G401 (cell line): ENCODE measurements around the gene LCN15. TPM values are rescaled to one million over a fixed set of nuclear protein-coding genes. Genes with fewer than 3 reads are reported as not detected.
A peak's percentile ranks its signal among the peaks of the same experiment; 100 is the strongest.

Experiments used
- DNase-seq: peaks from one replicate; pipeline ENCODE4 v3.0.0-alpha.2; 2015; ENCODE audit warnings: low spot score
- in situ Hi-C: cut with HindIII; loops from 2 replicates; pipeline ENCODE4 v1.10.0; 2016; ENCODE audit warnings: low sequenced_read_pairs, mixed read lengths
- total RNA-seq: library from RNA; depleted of rRNA; stranded (reverse); fragments of >200 nt; shearing (Covaris generic); gene quantifications from 2 replicates; pipeline ENCODE4 v1.2.3, GENCODE V29; 2014

Gene LCN15
- total RNA-seq, 1 experiment from 2014 or later = not detected

GRCh38 chr9:136746155-136746490 lies 18.2 kb downstream of the LCN15 start:
- in situ Hi-C loops = no loop called here
- DNase-seq = no peak

- no peak for DNase-seq
- in situ Hi-C loops = no loop called here
These were observed 18.7 kb downstream of the LCN15 start for GRCh38 chr9:136745389-136746154.

GRCh38 chr9:136744773-136745172 lies 19.5 kb downstream of the LCN15 start:
- in situ Hi-C loops = no loop called here
- no peak for DNase-seq

GRCh38 chr9:136743639-136744211 lies 20.6 kb downstream of the LCN15 start:
- no peak for DNase-seq
- in situ Hi-C loops = no loop called here

DNA sequence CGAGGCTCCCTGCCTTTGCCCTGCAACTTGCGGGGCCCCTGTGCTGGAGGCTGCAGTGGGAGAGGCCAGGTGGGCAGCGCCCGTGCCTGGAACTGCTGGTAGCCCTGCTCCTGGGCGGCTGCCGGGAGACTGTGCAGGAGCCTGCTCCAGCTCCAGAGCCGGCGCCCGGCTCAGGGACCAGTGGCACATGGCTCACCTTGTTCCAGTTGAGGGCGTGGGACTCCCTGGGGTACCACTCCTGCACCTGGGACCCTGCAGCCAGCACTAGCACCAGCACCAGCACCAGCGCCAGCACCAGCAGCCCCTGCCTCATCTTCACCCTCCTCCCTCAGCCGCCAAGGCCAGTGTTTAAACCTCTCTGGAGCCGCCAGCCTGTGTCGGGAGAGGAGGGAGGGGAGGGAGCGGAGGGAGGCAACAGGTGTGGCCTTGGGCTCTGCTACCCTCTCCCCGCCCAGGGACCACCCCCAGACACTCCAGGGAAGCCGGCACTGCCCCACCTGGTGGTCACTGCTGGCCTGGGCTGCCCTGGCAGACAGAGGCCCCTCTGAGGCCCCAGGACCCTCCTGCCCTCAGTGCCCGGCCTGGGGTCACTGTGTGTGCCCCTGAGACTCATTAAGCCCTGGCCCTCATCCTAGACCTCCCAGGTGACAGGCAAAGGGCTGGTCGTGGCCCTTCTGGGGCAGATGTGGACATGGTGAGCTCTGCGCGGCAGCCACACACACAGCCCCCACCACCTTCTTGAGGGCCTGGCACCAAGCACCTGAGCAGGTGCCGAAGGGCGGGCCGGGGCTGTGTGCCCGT lies 21.5 kb downstream of the LCN15 start, which contains the start of gene LCN10:
Gene LCN10, minus strand, starts transcription at position 350 of the 801 bp plus-strand sequence. Its CDS starts 37 bp downstream, at position 313.
- DNase-seq = no peak
- in situ Hi-C loops = no loop called here

GRCh38 chr9:136741883-136742571 lies 22.3 kb downstream of the LCN15 start:
- no peak for DNase-seq
- in situ Hi-C loops = no loop called here

GRCh38 chr9:136740971-136741882 lies 23.1 kb downstream of the LCN15 start:
- no peak for DNase-seq
- in situ Hi-C loops = no loop called here

DNA sequence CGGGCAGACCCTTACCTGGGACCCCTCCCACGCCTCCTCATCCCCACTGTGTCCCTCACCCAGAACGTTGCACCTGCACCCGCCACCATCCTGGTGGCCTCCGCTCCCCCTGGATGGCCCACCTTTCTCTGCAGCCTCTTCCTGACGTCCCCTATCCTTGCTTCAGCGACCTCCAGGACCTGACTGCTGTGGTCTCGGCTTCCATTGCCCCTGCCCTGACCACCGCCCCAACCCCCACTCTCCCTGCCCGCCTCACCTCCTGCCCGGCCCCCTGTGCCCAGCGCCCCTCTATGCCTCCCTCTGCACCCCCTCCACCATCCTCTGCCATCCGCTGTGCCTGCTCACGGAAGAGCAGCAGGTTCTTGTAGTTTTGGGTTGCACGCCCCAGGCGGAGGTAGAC lies 23.8 kb downstream of the LCN15 start:
- in situ Hi-C loops = no loop called here
- DNase-seq = no peak

DNA sequence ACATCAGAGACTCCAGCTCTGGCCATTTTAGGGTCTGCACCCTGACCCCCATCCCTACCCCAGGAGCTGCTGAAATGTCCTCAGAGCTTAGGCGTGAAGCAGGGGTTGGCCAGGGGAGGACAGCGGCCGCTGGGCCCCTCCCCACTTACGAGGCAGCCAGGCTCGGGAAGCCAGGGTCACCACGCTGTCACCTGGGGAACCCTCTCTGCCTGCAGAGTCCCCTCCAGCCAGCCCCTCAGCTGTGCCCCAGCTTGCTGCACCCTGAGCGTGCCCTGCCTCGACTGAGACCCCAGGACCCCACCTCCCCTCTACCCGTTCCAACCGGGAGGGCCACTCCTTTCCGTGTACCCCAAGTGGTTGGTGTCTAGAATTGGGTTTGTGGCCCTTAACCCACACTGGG lies 24.2 kb downstream of the LCN15 start:
- in situ Hi-C loops = no loop called here

DNA sequence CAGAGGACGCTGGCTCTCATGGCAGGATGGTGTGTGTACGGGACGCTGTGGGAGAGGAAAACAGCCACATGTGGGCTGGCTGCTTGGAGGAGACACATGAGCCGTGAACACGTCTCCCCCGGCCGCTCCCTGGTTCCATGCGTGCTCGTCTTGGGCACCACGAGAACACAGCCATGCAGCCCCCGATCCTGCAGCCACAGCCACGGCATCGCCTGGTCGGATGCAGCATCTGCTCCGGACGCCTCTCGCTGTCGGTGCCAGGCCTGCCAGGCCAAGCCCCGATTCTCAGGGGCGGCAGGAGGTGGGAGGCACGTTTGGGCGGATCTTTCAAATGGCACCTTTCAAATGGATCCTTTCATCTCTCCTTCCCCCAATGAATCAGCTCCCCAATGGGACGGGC lies 24.8 kb downstream of the LCN15 start:
- in situ Hi-C loops = no loop called here
- DNase-seq = no peak

More for the DNA sequence above, 24.2 kb downstream of the LCN15 start:
- DNase-seq = no peak

DNA sequence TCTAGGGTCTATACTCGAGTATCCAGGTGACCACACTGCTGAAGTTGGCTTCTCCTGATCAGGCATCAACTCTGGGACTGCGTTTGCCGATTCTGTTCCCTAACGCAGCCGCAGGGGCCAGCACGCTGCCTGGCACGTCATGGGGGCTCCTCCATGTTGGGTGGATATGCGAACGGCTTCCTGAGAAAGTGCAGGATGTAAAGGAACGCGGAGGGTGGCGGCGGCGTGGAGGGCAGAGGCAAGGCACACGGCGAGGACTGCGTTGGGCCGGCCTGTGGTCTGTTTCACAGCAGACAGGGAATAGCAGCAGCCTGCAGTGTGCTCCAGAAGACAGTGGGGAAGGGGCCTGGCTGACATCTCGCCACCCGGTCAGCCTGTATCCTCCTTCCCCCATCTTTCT lies 25.4 kb downstream of the LCN15 start:
- in situ Hi-C loops = no loop called here
- no peak for DNase-seq

DNA sequence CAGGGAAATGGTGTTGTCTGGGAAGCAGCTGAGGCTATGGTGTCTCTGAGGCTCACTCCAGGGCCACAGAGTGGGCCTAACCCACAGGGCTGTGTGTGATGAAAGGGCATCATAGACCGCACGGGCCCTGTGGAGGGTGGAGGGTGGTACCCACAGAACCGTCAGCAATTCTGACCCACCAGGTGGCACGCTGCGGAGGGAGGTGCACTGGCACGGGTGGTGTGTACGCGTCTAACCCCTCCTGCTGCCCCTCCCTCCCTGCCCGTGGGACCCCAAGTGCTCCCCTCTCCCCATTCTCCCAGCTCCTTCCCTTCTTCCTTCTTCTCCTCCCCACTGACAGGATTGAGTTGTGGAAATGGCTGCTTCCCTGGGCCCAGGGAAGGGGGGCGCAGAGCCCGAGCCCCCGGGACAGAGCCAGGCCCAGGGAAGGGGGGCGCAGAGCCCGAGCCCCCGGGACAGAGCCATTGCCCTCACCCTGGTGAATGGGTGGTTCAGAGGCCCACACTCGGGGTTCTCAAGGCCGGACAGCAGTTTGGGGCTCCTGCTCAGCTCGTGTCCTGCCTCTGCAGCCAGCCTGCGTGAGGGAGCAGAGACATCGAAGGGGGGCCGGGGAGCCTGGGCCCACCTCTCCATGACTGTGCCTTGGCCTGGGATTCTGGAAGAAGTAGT lies 28.4 kb downstream of the LCN15 start:
- no peak for DNase-seq
- in situ Hi-C loops = no loop called here

GRCh38 chr9:136734837-136735496 lies 29.4 kb downstream of the LCN15 start:
- in situ Hi-C loops = no loop called here
- DNase-seq = no peak

GRCh38 chr9:136733611-136734010 lies 30.7 kb downstream of the LCN15 start:
- in situ Hi-C loops = no loop called here
- DNase-seq = no peak

DNA sequence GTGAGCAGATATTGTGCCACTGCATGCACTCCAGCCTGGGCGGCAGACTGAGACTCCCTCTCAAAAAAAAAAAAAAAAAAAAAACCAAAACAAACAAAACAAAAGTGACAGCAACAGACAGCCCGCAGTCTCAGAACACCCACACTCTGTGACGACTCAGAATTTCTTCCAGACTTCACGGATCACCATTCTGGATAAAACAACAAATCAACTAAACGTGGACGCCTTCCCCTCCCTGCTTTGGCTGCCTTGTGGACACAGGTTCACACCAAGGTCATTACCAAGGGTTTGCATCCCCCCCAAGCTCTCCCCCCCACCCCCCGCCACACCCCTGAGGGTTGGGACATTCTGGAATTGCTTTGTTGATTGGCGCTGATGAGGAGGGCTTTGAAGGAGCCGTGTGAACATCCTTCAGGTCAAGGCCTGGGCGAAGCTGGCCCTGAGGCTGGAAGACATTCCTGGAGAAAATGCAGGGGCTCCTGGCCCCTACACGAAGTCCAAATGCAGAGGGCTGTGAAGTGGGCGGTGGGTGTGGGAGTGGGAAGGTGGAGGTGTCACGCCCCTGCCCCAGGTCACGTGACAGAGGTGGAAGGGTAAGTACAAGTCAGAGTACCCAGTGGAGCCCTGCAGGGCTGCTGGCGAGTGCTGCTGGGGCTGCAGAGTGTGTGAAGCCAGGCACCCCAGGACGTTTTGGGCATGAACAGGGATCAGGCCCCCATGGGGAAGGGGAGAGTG lies 31.7 kb downstream of the LCN15 start:
- in situ Hi-C loops = no loop called here
- DNase-seq = no peak

DNA sequence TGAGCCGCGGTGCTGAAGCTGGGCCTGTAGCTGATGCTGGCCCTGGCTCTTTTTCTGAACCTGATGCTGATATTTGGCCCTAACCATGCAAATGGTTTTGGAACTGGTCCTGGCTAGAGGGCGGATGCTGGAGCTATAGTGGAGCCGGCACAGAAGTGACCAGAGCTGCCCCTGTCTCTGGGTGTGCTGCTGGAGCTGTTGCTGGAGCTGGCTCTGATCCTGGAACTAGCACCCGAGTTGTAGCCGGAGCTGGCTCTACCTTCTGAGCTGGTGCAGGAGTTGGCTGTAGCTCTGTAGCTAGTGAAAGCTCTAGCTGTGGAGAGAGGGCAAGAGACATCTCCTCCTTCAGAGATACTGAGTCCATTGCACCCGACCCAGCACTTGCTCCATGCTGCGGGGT lies 34.4 kb downstream of the LCN15 start:
- in situ Hi-C loops = no loop called here
- DNase-seq = no peak

DNA sequence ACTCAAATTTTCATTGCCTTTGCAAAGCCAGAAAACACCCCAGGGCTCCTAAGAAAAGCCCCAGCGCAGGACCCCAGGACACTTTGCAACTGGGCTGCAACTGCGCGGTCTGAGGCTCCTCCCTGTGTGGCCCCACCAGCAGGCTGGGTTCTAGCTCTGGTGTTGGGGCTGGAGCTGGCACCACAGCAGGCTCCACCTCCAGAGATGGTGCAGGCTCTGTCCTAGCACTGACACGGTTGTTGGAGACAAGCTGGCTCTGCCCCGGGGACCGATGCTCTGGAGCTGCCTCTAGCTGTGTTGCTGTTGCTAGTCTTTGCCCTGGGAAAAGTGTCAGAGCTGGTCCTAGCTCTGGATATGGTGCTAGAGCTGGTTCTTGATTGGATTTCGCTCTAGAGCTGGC lies 35.2 kb downstream of the LCN15 start:
- in situ Hi-C loops = no loop called here

More for the DNA sequence above, 35.2 kb downstream of the LCN15 start:
- DNase-seq = peak; percentile 38
